Brain microvascular endothelial cell (primary cell): ENCODE results near the gene MICAL2.
A peak's percentile ranks its signal among the peaks of the same experiment; 100 is the strongest.

Experiments used
- DNase-seq: peaks from one replicate; pipeline ENCODE4 v3.0.0-alpha.2; 2020
- H3K27ac ChIP-seq: fragments of 250-450 bp; sonication (Bioruptor Pico); 2 replicates; pipeline ENCODE4 v1.5.1; 2020; ENCODE audit warnings: mild to moderate bottlenecking, moderate library complexity
- H3K27me3 ChIP-seq: fragments of 250-450 bp; sonication (Bioruptor Pico); replicated peaks from 2 replicates; pipeline ENCODE4 v1.5.1; 2020; ENCODE audit warnings: mild to moderate bottlenecking
- H3K36me3 ChIP-seq: fragments of 250-450 bp; sonication (Bioruptor Pico); replicated peaks from 2 replicates; pipeline ENCODE4 v1.5.1; 2020; ENCODE audit warnings: mild to moderate bottlenecking
- H3K4me3 ChIP-seq: 2 replicates; pipeline ENCODE4 v1.5.1; 2011; ENCODE audit warnings: low read depth, mild to moderate bottlenecking, control low read depth, low read length, moderate library complexity
- CTCF ChIP-seq: IDR thresholded peaks from 2 replicates; pipeline ENCODE4 v1.5.1; 2011; ENCODE audit warnings: low read depth, mild to moderate bottlenecking, moderate library complexity, low read length, control low read depth, inconsistent platforms; ENCODE audit errors: missing control alignments
- in situ Hi-C: cut with HindIII; loops from 2 replicates; pipeline ENCODE4 v1.10.0; 2017; ENCODE audit warnings: low sequenced_read_pairs, low pct_ligation_motif_present

Gene MICAL2

GRCh38 chr11:12066056-12066798, 44.2 kb upstream of the MICAL2 start:
- H3K27ac ChIP-seq, result peak overlapping the region; percentile 61
- peak; percentile 91 for DNase-seq
- TF ChIP-seq CTCF, result no peak
- in situ Hi-C loops, result no loop called here
- H3K27me3 ChIP-seq, result no peaks in the 10 kb centered on the region
- no peak overlapping the region for H3K4me3 ChIP-seq
- no peaks in the 10 kb centered on the region for H3K36me3 ChIP-seq

GRCh38 chr11:12066799-12067508, 43.4 kb upstream of the MICAL2 start:
- DNase-seq, result no peak
- peak overlapping the region; percentile 61 for H3K27ac ChIP-seq
- H3K4me3 ChIP-seq, result no peak overlapping the region
- in situ Hi-C loops, result no loop called here
- no peaks in the 10 kb centered on the region for H3K36me3 ChIP-seq
- no peak for TF ChIP-seq CTCF
- no peaks in the 10 kb centered on the region for H3K27me3 ChIP-seq

GRCh38 chr11:12067796-12068357, 42.5 kb upstream of the MICAL2 start:
- no peak for TF ChIP-seq CTCF
- Histone ChIP-seq H3K27ac (no peak overlapping the region), H3K4me3 (no peak overlapping the region), H3K36me3 (no peaks in the 10 kb centered on the region), H3K27me3 (no peaks in the 10 kb centered on the region)
- no peak for DNase-seq
- in situ Hi-C loops, result no loop called here

GRCh38 chr11:12069066-12069676, 41.2 kb upstream of the MICAL2 start:
- H3K27ac ChIP-seq, result no peak overlapping the region
- H3K27me3 ChIP-seq, result no peaks in the 10 kb centered on the region
- in situ Hi-C loops, result no loop called here
- H3K4me3 ChIP-seq, result no peak overlapping the region
- TF ChIP-seq CTCF, result no peak
- DNase-seq, result no peak
- no peaks in the 10 kb centered on the region for H3K36me3 ChIP-seq

- no peaks in the 10 kb centered on the region for H3K27me3 ChIP-seq
- H3K27ac ChIP-seq, result no peak overlapping the region
- H3K4me3 ChIP-seq, result no peak overlapping the region
- in situ Hi-C loops, result no loop called here
- DNase-seq, result no peak
- H3K36me3 ChIP-seq, result no peaks in the 10 kb centered on the region
- no peak for TF ChIP-seq CTCF
Measured at GRCh38 chr11:12070446-12071267, 39.7 kb upstream of the MICAL2 start.
